ENCODE results near the gene SLC9A3. TPM values are rescaled to one million over a fixed set of nuclear protein-coding genes. Genes with fewer than 3 reads are reported as not detected.

Gene SLC9A3
- total RNA-seq, 1 experiment from 2014 or later, result 0.85 TPM

GRCh38 chr5:464446-464842 lies 59.8 kb downstream of the SLC9A3 start:
- Histone ChIP-seq H2AK5ac (ENCODE audit: insufficient read length, low read length) (no peak overlapping the region), H2BK120ac (ENCODE audit: low read depth, low read length, poor library complexity, severe bottlenecking) (no peak overlapping the region), H2BK12ac (ENCODE audit: insufficient read length, low read depth, low read length) (no peak overlapping the region), H4K8ac (replicated peaks; ENCODE audit: insufficient read length, low read depth, low read length) (no peak overlapping the region), H3K79me2 (ENCODE audit: insufficient read depth, low read length) (no peaks in the 10 kb centered on the region), H3T11ph (ENCODE audit: low read length) (no peak overlapping the region), H2BK15ac (ENCODE audit: low read depth, low read length) (no peak overlapping the region), H3K4me2 (ENCODE audit: insufficient read depth, insufficient read length, low read length) (no peak overlapping the region), H3K56ac (ENCODE audit: insufficient read length, low read depth, low read length) (no peak overlapping the region), H3K79me1 (ENCODE audit: insufficient read depth, low read depth, low read length, poor library complexity, severe bottlenecking) (no peaks in the 10 kb centered on the region), H4K5ac (ENCODE audit: insufficient read length, low read depth, low read length) (no peak overlapping the region), H3K27me3 (ENCODE audit: insufficient read depth, low read length) (no peaks in the 10 kb centered on the region), H3K14ac (ENCODE audit: insufficient read depth, low read length) (no peak overlapping the region), H2AFZ (ENCODE audit: low read length) (no peak overlapping the region), H3K4me1 (ENCODE audit: insufficient read depth, low read length) (no peaks in the 10 kb centered on the region), H2BK5ac (ENCODE audit: insufficient read length, low read length) (no peak overlapping the region), H3K23ac (ENCODE audit: insufficient read length, low read depth, low read length) (no peak overlapping the region), H3K23me2 (ENCODE audit: insufficient read length, low read depth, low read length, poor library complexity, severe bottlenecking) (no peaks in the 10 kb centered on the region), H3K9ac (ENCODE audit: extremely low read depth, insufficient read length, low read length) (no peak overlapping the region), H3K4ac (ENCODE audit: low read depth, low read length) (no peak overlapping the region), H4K91ac (ENCODE audit: insufficient read length, low read depth, low read length) (no peak overlapping the region), H3K27ac (ENCODE audit: insufficient read length, low read depth, low read length) (no peak overlapping the region), H2BK20ac (ENCODE audit: low read depth, low read length, poor library complexity, severe bottlenecking) (no peak overlapping the region), H4K20me1 (ENCODE audit: control insufficient read depth, insufficient read depth, insufficient read length) (no peaks in the 10 kb centered on the region), H3K9me3 (ENCODE audit: control insufficient read depth, low read depth, low read length) (no peaks in the 10 kb centered on the region), H3K18ac (ENCODE audit: insufficient read length, low read depth, low read length) (no peak overlapping the region)
- Mint-ChIP-seq H3K4me3 (no peak overlapping the region), H3K36me3 (ENCODE audit: insufficient read depth in 1 of 3, low read depth in 3 of 3) (peaks cover 15 to 39% (median 37%) of the 10 kb centered on the region in 3 experiments; a peak in 6 of 7 replicates), H3K27me3 (ENCODE audit: low read depth) (no peaks in the 10 kb centered on the region), H3K27ac (no peak overlapping the region), H3K9me3 (no peaks in the 10 kb centered on the region), H3K4me1 (no peaks in the 10 kb centered on the region)
- no peak for TF ChIP-seq CTCF (conservative IDR thresholded peaks at IDR 0.05)
- WGBS (ENCODE audit: extremely low coverage, insufficient read length, low lambda C conversion rate), result no CpG with 5 or more reads among the region's 19 CpGs
- DNase-seq, result no peak

Data from H9 (cell line).